ENCODE measurements around the gene LAIR1.
"Not testable (repeated sequence)": the region's sequence is repeated elsewhere in the genome, so short reads cannot be mapped to it uniquely, and the experiment has no call there.

Gene LAIR1, protein sequence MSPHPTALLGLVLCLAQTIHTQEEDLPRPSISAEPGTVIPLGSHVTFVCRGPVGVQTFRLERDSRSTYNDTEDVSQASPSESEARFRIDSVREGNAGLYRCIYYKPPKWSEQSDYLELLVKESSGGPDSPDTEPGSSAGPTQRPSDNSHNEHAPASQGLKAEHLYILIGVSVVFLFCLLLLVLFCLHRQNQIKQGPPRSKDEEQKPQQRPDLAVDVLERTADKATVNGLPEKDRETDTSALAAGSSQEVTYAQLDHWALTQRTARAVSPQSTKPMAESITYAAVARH

DNA sequence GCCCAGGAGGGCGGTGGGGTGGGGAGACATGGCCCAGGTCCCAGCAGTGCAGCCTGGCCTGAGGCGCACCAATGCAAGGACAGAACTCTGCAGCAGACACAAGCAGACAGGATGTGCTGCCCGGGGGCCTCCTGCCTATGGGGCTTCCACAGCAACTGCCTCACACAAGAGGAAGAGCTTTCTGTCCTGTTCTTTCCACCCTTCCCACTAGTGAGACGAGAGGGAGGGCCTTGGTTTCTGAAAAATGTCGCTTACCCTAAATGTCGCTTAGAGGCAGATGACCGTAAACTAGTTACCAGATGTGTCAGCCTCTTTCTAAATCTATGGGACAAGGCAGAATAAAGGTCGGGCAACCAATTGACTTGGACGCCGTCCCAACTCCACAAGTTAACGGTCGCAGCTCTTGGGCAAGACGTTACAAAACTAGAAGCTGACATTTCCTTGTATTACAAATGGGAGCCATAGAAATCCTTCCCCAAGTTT lies at the start of gene LAIR1:
LAIR1 (minus strand) TSS at position 157 of the 483 bp plus-strand sequence; CDS start at position 30, 127 bp downstream.
- no peak for DNase-seq

- no peak for DNase-seq
These were observed 49.4 kb upstream of the LAIR1 start for GRCh38 chr19:54414156-54414555.

- DNase-seq = no peak
These were observed 48.1 kb upstream of the LAIR1 start for GRCh38 chr19:54412877-54413276.

GRCh38 chr19:54411033-54411432 lies 46.3 kb upstream of the LAIR1 start:
- no peak for DNase-seq

DNA sequence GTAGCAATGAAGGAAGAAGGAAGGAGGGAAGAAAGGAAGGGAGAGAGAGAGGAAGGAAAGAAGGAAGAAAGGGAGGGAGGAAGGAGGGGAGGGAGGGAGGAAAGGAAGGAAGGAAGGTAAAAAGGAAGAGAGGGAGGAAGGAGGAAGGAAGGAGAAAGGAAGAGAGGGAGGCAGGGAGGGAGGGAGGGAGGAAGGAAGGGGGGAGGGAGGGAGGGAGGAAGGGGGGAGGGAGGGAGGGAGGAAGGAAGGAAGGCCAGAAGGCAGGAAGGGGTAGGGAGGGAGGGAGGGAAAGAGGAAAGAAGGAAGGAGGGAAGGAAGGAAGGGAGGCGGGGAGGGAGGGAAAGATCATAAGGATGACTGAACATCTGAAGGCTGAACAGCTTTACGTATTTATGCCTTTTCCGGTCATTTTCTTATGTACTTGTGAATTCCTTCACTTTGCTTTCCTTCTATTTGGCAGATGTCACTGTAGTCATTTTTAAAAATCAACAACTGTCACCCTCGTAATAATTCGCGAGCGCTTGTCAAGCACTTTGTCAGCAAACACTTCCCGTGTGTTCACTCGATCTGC lies 43.8 kb upstream of the LAIR1 start:
- no peak for DNase-seq

GRCh38 chr19:54407780-54408179 lies 43.0 kb upstream of the LAIR1 start:
- no peak for DNase-seq

DNA sequence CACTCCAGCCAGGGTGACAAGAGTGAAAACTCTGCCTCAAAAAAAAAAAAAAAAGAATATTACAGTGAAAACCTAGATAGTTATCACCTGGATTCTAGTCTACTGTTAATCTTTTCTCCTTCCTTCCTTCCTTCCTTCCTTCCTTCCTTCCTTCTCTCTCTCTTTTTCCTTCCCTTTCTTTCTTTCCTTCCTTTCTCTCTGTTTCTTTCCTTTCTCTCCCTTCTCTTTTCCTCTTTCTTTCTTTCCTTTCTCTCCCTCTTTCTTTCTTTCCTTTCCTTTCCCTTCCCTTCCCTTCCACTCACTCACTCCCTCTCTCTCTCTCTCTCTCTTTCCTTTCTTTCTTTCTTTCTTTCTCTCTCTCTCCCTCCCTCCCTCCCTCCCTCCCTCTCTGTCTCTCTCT lies 40.9 kb upstream of the LAIR1 start:
- no peak for DNase-seq

DNA sequence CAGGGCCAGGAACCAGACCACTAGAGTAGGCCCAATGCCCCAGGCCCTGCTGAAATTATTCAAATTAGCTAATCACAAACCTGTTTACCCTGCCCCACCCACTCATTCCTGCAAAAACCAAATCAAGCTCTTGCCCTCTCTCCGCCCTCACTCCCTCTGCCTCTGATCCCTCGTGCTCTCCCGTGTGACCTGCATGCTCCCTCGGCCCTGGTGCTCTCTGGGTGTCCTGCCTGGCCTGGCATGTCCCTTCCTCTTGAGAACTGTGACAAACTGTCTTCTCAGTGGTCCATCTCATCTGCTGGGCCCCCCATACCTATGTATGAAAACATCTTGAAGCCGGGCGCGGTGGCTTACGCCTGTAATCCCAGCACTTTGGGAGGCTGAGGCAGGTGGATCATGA lies 38.3 kb upstream of the LAIR1 start:
- no peak for DNase-seq

DNA sequence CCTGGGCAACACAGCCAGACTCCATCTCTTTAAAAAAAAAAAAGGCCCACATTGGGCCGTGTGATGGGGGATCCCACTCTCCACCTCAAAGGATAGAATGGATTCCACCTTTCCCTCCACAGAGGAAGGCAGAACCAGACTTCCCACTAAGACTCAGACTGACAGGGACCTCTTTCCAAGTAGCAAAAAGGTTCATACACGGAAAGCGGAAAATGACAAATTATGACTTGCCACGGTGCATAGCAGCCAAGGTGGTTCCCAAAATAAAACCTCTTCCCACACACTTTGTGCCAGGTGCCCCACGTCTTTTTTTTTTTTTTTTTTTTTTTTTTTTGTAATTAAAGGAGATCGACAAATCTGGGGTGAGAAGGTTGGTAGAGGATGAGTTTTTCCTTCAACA lies 36.2 kb upstream of the LAIR1 start:
- DNase-seq = no peak

DNA sequence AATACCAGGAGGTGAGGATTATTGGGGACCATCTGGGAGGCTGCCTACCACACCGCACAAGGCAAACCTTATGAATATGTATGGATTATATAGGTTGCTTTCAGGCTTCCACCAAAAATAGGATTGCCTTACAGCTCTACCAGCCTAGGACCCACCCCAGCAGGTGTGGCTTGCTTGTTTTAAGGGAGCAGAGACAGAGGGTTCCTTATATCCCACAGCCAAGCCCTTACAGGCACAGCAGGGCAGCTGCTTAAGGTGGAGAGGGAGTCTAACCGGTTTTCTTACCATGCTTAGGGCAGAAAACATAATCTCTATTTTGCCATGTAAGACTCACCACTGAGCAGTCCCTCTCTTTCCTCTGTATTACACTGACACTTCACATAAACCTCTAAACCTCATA lies 34.5 kb upstream of the LAIR1 start:
- no peak for DNase-seq

DNA sequence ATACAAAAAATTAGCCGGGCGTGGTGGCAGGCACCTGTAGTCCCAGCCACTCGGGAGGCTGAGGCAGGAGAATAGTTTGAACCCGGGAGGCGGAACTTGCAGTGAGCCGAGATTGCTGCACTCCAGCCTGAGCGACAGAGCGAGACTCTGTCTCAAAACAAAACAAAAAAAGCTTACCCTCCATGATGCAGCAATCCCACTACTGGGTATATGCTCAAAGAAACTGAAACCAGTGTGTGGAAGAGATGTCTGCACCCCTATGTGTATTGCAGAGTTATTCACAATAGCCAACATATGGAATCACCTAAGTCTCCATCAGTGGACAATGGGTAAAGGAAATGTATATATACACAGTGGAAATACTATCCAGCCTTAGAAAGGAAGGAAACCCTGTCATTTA lies 31.0 kb upstream of the LAIR1 start:
- DNase-seq = no peak

DNA sequence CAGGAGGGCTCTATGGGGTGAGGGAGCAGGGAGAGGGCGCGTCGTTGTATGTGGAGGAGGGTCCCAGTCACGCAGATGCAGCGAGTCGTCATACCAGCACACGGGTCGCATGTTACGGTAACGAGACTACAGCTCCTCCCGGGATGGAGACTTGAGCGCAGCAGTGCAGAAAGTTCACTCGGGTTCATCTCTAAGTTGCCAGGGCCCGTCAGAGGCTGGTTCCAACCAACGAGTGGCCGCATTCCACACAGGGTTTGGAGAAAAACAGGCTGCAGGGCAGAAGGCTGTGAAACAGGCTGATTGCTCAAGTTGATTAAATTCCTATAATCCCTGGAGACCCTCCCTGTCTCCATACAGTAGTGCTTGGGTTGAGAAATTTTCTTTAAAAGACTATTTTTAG lies 28.6 kb upstream of the LAIR1 start:
- DNase-seq = no peak

- DNase-seq = no peak
These were observed 27.4 kb upstream of the LAIR1 start for GRCh38 chr19:54392105-54392504.

DNA sequence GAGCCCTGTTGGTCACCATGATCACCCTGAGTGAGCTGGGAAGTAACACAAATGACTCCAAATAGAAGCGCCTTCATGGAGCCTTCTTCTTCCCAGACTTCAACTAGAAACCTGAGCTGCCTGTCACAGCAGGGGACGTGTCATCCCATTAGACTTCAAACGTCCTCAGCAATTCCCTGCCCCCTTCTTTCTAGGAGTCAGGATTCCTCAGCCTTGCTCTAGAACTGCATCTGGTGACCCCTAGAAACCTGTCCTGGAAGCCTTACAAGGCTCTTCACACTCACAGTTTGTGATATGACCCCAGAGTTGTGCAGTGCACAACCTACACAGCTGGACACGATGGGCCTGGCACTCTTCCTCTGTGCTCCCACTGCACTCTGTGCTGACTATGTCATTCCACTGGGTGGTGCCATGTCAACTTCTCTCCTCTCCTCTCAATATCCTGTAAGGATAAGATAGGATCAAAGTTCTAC lies 26.9 kb upstream of the LAIR1 start:
- DNase-seq = no peak

DNA sequence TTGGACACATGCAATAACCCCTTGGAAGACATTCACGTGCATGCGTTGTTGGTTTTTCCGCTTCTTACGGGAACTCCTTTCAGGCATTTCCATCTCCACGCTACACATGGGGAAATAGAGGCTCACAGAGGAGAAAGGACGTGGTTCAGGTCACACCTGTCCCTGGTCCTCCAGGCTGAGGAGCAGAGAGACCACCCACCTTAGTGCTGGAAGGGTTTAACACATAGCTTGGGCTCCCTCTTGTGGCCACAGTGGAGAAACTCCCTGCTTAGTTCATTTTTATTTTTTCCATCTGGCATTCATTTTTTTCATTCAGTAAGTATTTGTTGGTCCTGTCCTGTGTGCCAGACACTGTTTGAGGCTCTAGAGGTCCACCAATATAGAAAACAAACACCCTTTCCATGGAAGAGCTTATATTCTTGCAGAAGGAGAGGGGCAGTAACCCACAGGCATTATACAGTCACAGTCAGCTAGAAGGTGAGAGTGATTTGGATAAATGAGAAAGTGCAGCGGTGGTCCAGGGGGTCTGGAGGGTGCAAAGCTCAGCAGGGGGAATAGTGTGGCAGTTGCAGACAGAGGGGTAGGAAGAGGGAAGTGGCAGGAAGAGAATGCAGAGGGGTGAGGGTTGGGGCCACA lies 26.3 kb upstream of the LAIR1 start:
- no peak for DNase-seq

- DNase-seq = no peak
These were observed 24.8 kb upstream of the LAIR1 start for GRCh38 chr19:54389553-54389952.

GRCh38 chr19:54388802-54389139 lies 24.0 kb upstream of the LAIR1 start:
- DNase-seq = no peak

DNA sequence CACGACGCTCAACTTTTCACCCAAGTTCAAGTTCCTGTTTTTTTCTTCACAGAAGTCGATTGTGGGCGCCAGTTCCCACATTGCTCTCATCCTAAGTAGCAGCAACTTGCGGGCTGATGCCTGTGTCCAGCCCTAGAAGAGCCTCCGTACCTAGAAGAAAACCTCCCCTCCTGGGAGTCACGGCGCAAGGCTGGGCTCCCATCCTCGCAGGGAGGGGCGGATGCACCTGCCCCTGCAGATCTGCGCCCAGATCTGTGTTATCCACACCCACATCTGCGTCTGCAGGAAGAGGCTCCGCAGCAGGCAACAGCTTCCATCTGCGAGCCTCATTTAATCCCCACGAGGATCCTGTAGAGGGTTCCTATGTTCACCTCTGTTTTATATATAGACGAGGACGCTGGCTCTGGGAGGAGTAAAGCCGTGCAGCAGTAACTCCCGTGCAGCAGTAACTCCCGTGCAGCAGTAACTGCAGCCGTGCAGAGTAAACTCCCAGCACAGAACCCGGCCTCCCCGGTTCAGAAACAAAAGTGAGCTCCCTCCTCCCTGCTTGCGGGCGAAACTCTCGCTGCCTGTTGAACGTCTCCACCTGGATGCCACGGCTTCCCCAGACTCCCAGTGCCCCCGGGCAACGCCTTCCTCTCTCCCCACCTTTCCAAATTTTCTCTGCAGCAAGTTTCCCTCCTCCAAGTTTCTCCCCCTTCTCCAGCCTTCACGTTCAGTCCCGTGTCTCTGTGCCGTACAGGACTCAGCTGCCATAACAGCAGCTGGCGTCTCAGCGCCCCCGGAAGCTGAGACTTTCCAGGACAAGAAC lies 23.5 kb upstream of the LAIR1 start:
- no peak for DNase-seq

DNA sequence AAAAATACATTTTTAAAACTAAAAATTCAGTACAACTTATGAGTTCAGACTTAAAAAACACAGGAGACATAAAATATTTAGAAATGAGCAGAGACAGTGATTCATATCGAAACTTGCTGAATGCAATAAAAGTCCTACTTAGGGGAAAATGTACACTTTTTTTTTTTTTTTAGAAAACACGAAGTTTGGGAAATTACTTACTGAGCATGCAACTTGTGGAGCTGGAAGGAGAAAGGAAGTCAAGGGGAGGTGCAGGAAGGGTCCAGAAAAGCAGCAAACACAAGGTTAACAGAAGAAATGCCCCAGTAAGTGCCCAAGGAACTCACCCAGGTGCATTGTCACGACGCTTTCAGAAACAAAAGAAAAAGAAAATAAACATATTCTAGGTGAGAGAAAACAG lies 18.6 kb upstream of the LAIR1 start:
- DNase-seq = no peak

DNA sequence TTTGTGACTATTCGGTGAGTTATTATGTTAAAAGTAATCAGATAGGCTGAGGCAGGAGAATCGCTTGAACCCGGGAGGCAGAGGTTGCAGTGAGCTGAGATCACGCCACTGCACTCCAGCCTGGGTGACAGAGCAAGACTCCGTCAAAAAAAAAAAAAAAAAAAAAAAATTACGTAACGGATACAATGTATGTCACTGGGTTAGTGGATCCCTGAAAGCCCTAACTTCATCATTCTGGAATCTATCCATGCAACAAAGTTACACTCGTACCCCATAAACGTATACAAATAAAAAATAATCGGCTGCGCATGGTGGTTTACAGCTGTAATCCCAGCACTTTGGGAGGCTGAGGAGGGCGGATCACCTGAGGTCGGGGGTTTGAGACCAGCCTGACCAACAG lies 17.3 kb upstream of the LAIR1 start:
- not testable (repeated sequence) for DNase-seq

DNA sequence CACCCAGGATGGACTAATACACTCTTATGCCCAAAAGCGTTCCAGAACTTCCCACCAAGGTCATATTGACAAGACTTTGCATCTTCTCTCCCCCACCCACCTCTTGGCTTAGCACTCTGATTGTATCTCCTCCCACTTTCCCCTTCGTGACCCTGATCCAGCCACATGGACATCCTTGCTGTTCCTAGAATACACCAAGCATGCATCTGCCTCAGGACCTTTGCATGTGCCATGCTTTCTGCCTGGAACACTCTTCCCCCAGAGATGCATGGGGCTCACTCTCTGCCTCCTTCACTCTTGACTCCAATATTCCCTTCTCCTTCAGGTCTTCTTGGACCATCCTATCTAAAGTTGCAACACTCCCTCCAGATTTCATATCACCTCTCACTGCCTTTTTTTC lies 16.2 kb upstream of the LAIR1 start:
- DNase-seq = no peak

- no peak for DNase-seq
These were observed 14.5 kb upstream of the LAIR1 start for GRCh38 chr19:54379187-54379678.

GRCh38 chr19:54376610-54377285 lies 12.0 kb upstream of the LAIR1 start:
- no peak for DNase-seq

All from T1000 (cell line).